MCF 10A (cell line): ENCODE results near the gene OR8D4. TPM values are rescaled to one million over a fixed set of nuclear protein-coding genes. Genes with fewer than 3 reads are reported as not detected.

Experiments
- Bru-seq: library from RNA; stranded (reverse); fragments of 400-500 nt; gene quantifications from one replicate; lab custom pipeline; 2021; lab: Mats Ljungman, UMichigan
- BruChase-seq, 2 experiments: library from RNA; stranded (reverse); fragments of 400-500 nt; gene quantifications; one replicate each; lab custom pipeline; 2021; lab: Mats Ljungman, UMichigan
- BruUV-seq: library from RNA; stranded (reverse); fragments of 400-500 nt; replicated peaks from 2 replicates; lab custom pipeline; 2021; lab: Mats Ljungman, UMichigan
- CTCF ChIA-PET: fragments of 300-600 bp; sonication (Branson Sonifier 250); formaldehyde crosslinking; extraction: SDS; loops from one replicate; lab custom pipeline; 2021; ENCODE audit warnings: antibody characterized with exemption, inconsistent platforms; lab: Yijun Ruan, JAX
- POLR2A ChIA-PET: fragments of 300-600, 350-650 bp; sonication (Branson Sonifier 250); formaldehyde crosslinking; extraction: SDS; loops from one replicate; lab custom pipeline; 2020; ENCODE audit warnings: antibody characterized with exemption, inconsistent platforms; lab: Yijun Ruan, JAX
- DNase-seq: peaks from one replicate; pipeline ENCODE4 v3.0.0-alpha.2; 2018; ENCODE audit not compliant: unreplicated experiment
- H3K27ac Mint-ChIP-seq: one replicate; pipeline ENCODE4 v1.8.0; 2022; ENCODE audit warnings: mild to moderate bottlenecking, low read depth, mixed read lengths; ENCODE audit not compliant: unreplicated experiment
- H3K27me3 Mint-ChIP-seq: one replicate; pipeline ENCODE4 v1.8.0; 2022; ENCODE audit warnings: mixed read lengths; ENCODE audit not compliant: insufficient read depth, unreplicated experiment
- H3K36me3 Mint-ChIP-seq: one replicate; pipeline ENCODE4 v1.8.0; 2022; ENCODE audit warnings: mild to moderate bottlenecking, moderate library complexity, mixed read lengths; ENCODE audit not compliant: insufficient read depth, unreplicated experiment
- H3K4me1 Mint-ChIP-seq: one replicate; pipeline ENCODE4 v1.8.0; 2022; ENCODE audit warnings: mixed read lengths; ENCODE audit not compliant: insufficient read depth, unreplicated experiment
- H3K4me3 Mint-ChIP-seq: one replicate; pipeline ENCODE4 v1.8.0; 2022; ENCODE audit warnings: mild to moderate bottlenecking, moderate library complexity, mixed read lengths; ENCODE audit not compliant: unreplicated experiment
- H3K9me3 Mint-ChIP-seq: one replicate; pipeline ENCODE4 v1.8.0; 2022; ENCODE audit warnings: mixed read lengths; ENCODE audit not compliant: unreplicated experiment
- intact Hi-C: fragments of 100-400 bp; cut with micrococcal nuclease; formaldehyde crosslinking; loops from 2 replicates; pipeline ENCODE4 v1.14.1; 2022
- long read RNA-seq: library from polyadenylated mRNA; stranded (forward); transcript quantifications from one replicate; pipeline ENCODE4 v2.0.0, GENCODE V29; 2022
- total RNA-seq: library from RNA; stranded (reverse); gene quantifications from 2 replicates; pipeline ENCODE4 v1.2.3, GENCODE V29; 2022
- TF ChIP-seq, protein P1 (sequence below): fragments of 200-600 bp; IDR thresholded peaks from one replicate; pipeline ENCODE4 v1.8.0; 2022; ENCODE audit warnings: antibody characterized with exemption, mild to moderate bottlenecking; ENCODE audit not compliant: unreplicated experiment

Gene OR8D4
- total RNA-seq (not detected in 2 replicates), Bru-seq, nascent RNA (percentile 19 among the genes with signal in this experiment), BruChase-seq, experiment 1, labeled RNA remaining after a 6-hour chase (percentile 22 among the genes with signal in this experiment), BruChase-seq, experiment 2, labeled RNA remaining after a 2-hour chase (percentile 30 among the genes with signal in this experiment)
- long read RNA-seq: 0 reads

DNA sequence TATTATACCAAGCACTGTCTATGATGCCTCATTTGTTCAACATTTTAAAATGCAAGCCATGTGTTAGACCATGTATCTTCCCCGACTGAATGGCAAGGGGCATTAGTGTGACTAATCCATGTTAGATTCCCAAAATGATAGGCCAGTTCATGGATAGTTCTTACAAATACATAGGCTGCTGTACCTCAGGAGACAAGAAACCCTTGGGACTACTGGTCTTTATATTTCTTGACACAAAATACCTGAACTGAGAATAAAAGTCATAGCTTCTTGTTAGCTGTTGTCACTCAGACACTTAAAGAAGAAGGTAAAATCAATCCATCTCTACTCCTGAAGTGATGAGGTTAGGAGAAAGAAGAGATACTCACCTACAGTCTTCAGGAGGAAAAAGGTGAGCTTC is at the start of gene OR8D4:
TSS of gene OR8D4 (plus strand) at position 301 of the 400 bp plus-strand sequence. CDS start 4,265 bp downstream, outside the sequence.
- Mint-ChIP-seq H3K36me3 (no peaks in the 10 kb centered on the region), H3K4me1 (no peaks in the 10 kb centered on the region), H3K27ac (no peak within 1 kb of the TSS), H3K27me3 (no peaks in the 10 kb centered on the region), H3K4me3 (no peak within 1 kb of the TSS), H3K9me3 (no peaks in the 10 kb centered on the region)
- BruUV-seq: no TSS peak
- ChIA-PET POLR2A (no interaction called here), CTCF (no interaction called here)
- intact Hi-C loops: no loop called here
- DNase-seq: no peak
- TF ChIP-seq, protein P1, sequence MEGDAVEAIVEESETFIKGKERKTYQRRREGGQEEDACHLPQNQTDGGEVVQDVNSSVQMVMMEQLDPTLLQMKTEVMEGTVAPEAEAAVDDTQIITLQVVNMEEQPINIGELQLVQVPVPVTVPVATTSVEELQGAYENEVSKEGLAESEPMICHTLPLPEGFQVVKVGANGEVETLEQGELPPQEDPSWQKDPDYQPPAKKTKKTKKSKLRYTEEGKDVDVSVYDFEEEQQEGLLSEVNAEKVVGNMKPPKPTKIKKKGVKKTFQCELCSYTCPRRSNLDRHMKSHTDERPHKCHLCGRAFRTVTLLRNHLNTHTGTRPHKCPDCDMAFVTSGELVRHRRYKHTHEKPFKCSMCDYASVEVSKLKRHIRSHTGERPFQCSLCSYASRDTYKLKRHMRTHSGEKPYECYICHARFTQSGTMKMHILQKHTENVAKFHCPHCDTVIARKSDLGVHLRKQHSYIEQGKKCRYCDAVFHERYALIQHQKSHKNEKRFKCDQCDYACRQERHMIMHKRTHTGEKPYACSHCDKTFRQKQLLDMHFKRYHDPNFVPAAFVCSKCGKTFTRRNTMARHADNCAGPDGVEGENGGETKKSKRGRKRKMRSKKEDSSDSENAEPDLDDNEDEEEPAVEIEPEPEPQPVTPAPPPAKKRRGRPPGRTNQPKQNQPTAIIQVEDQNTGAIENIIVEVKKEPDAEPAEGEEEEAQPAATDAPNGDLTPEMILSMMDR: no peak

DNA sequence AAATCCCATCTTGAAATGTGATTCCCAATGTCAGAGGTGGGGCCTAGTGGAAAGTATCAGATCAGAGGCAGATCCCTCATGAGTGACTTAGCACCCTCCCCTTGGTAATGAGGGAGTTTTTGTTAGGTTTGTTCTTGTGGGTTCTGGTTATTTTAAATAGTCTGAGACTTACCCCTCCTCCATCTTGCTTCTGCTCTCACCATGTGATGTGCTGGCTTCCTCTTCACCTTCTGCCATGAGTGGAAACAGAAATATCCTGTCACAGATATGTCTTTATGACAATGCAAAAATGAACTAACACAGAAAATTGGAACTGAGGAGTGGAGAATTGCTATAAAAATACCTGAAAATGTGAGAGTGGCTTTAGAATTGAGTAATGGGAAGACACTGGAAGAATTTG is 49.6 kb upstream of the OR8D4 start:
- POLR2A ChIA-PET: no interaction called here
- intact Hi-C loops: no loop called here
- Mint-ChIP-seq H3K27ac (no peak overlapping the region), H3K36me3 (no peaks in the 10 kb centered on the region), H3K27me3 (no peaks in the 10 kb centered on the region), H3K4me3 (no peak overlapping the region), H3K4me1 (peaks cover 9% of the 10 kb centered on the region), H3K9me3 (peaks cover 18% of the 10 kb centered on the region)
- TF ChIP-seq, protein P1: no peak
- no TSS peak for BruUV-seq
- CTCF ChIA-PET: no interaction called here
- no peak for DNase-seq

DNA sequence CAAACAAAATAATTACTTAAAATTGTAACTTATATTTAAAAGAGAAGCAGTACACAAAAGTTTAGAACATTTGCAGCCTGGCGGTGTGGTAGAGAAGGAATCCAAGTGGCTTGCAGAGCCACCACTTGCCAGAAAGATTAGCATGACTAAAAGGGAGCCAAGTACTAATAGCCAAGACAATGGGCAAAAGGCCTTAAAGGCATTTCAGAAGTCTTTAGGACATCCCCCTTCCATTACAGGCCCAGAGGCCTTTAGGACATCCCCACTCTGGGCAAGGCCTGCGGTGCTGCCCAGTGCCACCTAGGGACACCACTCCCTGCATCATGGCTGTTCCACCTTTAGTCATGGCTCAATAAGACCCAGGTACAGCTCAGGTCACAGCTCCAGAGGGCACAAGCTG is 48.9 kb upstream of the OR8D4 start:
- BruUV-seq: no TSS peak
- TF ChIP-seq, protein P1: no peak
- no peak for DNase-seq
- peaks cover 9% of the 10 kb centered on the region for H3K4me1 Mint-ChIP-seq
- intact Hi-C loops: no loop called here
- POLR2A ChIA-PET: no interaction called here
- H3K36me3 Mint-ChIP-seq: no peaks in the 10 kb centered on the region
- CTCF ChIA-PET: no interaction called here
- no peak overlapping the region for H3K27ac Mint-ChIP-seq
- no peak overlapping the region for H3K4me3 Mint-ChIP-seq
- peaks cover 18% of the 10 kb centered on the region for H3K9me3 Mint-ChIP-seq
- no peaks in the 10 kb centered on the region for H3K27me3 Mint-ChIP-seq

DNA sequence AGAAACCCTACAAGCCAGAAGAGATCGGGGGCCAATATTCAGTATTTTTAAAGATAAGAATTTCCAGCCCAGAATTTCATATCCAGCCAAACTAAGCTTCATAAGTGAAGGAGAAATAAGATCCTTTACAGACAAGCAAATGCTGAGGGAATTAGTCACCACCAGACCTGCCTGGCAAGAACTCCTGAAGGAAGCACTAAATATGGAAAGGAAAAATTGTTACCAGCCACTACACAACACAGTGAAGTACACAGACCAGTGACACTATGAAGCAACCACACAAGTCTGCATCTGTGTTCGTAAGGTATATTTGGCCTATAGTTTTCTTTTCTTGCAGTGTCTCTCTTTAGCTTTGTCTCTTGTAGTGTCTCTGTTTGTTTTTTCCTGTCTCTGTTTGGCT is 45.5 kb upstream of the OR8D4 start:
- Mint-ChIP-seq H3K4me1 (peaks cover 9% of the 10 kb centered on the region), H3K36me3 (no peaks in the 10 kb centered on the region), H3K9me3 (peaks cover 18% of the 10 kb centered on the region), H3K4me3 (no peak overlapping the region), H3K27me3 (no peaks in the 10 kb centered on the region), H3K27ac (no peak overlapping the region)
- intact Hi-C loops: no loop called here
- TF ChIP-seq, protein P1: no peak
- no TSS peak for BruUV-seq
- ChIA-PET CTCF (no interaction called here), POLR2A (interaction anchor here (1.3 kb wide), 1 partner anchor 18 kb away, joined by 3 read pairs; no protein-coding TSS in a partner anchor)
- DNase-seq: peak; percentile 11
